GM21529 (cell line): Measurements from ENCODE around the gene TET3.
A peak's percentile ranks its signal among the peaks of the same experiment; 100 is the strongest.

Source experiments
- ATAC-seq: cut with Tn5 transposase; IDR thresholded peaks from one replicate; pipeline ENCODE4 v1.9.1; 2021; ENCODE audit not compliant: unreplicated experiment

Gene TET3

GRCh38 chr2:74002505-74003421, 18.1 kb downstream of the TET3 start:
- peak; percentile 90 for ATAC-seq

- ATAC-seq, result no peak
Measured at GRCh38 chr2:74003494-74004211, 18.9 kb downstream of the TET3 start.

- ATAC-seq, result no peak
Measured at GRCh38 chr2:74004212-74005182, 19.8 kb downstream of the TET3 start.

GRCh38 chr2:74005786-74006185, 21.1 kb downstream of the TET3 start:
- ATAC-seq, result no peak

GRCh38 chr2:74006459-74006858, 21.7 kb downstream of the TET3 start:
- no peak for ATAC-seq

- ATAC-seq, result no peak
Measured at GRCh38 chr2:74007121-74007520, 22.4 kb downstream of the TET3 start.

GRCh38 chr2:74007711-74008110, 23.0 kb downstream of the TET3 start:
- no peak for ATAC-seq

GRCh38 chr2:74008761-74009395, 24.2 kb downstream of the TET3 start:
- ATAC-seq, result no peak

GRCh38 chr2:74009577-74009976, 24.9 kb downstream of the TET3 start:
- ATAC-seq, result no peak

- ATAC-seq, result no peak
Measured at GRCh38 chr2:74010087-74010541, 25.4 kb downstream of the TET3 start.

GRCh38 chr2:74011246-74011645, 26.5 kb downstream of the TET3 start:
- no peak for ATAC-seq

- ATAC-seq, result no peak
Measured at GRCh38 chr2:74014813-74015212, 30.1 kb downstream of the TET3 start.

- ATAC-seq, result peak; percentile 47
Measured at GRCh38 chr2:74017223-74017622, 32.5 kb downstream of the TET3 start.

- ATAC-seq, result no peak
Measured at GRCh38 chr2:74019516-74019915, 34.8 kb downstream of the TET3 start.

- ATAC-seq, result peak; percentile 47
Measured at GRCh38 chr2:74020702-74021406, 36.1 kb downstream of the TET3 start.

GRCh38 chr2:74021407-74021755, 36.7 kb downstream of the TET3 start:
- no peak for ATAC-seq

- no peak for ATAC-seq
Measured at GRCh38 chr2:74024216-74024615, 39.5 kb downstream of the TET3 start.

- ATAC-seq, result no peak
Measured at GRCh38 chr2:74025971-74026612, 41.4 kb downstream of the TET3 start.

- ATAC-seq, result no peak
Measured at GRCh38 chr2:74026687-74027241, 42.1 kb downstream of the TET3 start.
